MG63 (cell line): ENCODE results near the gene SYNE4. TPM values are rescaled to one million over a fixed set of nuclear protein-coding genes. Genes with fewer than 3 reads are reported as not detected.
"Not testable (repeated sequence)": the region's sequence is repeated elsewhere in the genome, so short reads cannot be mapped to it uniquely, and the experiment has no call there.

ENCODE experiments used
- DNase-seq: peaks from one replicate; pipeline ENCODE4 v3.0.0-alpha.2; 2020
- H3K27me3 ChIP-seq: fragments of 250-450 bp; sonication (Bioruptor Pico); 2 replicates; pipeline ENCODE4 v1.5.1; 2020; ENCODE audit warnings: mild to moderate bottlenecking, moderate library complexity
- H3K36me3 ChIP-seq: fragments of 250-450 bp; sonication (Bioruptor Pico); 2 replicates; pipeline ENCODE4 v1.5.1; 2020; ENCODE audit warnings: mild to moderate bottlenecking, moderate library complexity
- H3K4me3 ChIP-seq: fragments of 250-450 bp; sonication (Bioruptor Pico); 2 replicates; pipeline ENCODE4 v1.5.1; 2020; ENCODE audit warnings: mild to moderate bottlenecking, moderate library complexity
- H3K9me3 ChIP-seq: fragments of 250-450 bp; sonication (Bioruptor Pico); 2 replicates; pipeline ENCODE4 v1.5.1; 2020; ENCODE audit warnings: mild to moderate bottlenecking, moderate library complexity
- total RNA-seq: library from RNA; depleted of rRNA; stranded (reverse); fragments of >200 nt; shearing (Covaris generic); gene quantifications from 2 replicates; pipeline ENCODE4 v1.2.3, GENCODE V29; 2014; ENCODE audit warnings: low replicate concordance

The SYNE4 gene
- total RNA-seq, 1 experiment from 2014 or later = 0.23 TPM

- H3K4me3 ChIP-seq = no peak overlapping the region
These were observed 29.7 kb downstream of the SYNE4 start for GRCh38 chr19:35978832-35979365.

GRCh38 chr19:35978271-35978670, 30.3 kb downstream of the SYNE4 start:
- DNase-seq = no peak
- Histone ChIP-seq H3K36me3 (no peaks in the 10 kb centered on the region), H3K9me3 (no peaks in the 10 kb centered on the region), H3K4me3 (no peak overlapping the region), H3K27me3 (peaks cover 34% of the 10 kb centered on the region)

More at GRCh38 chr19:35978832-35979365, 29.7 kb downstream of the SYNE4 start:
- Histone ChIP-seq H3K9me3 (no peaks in the 10 kb centered on the region), H3K36me3 (no peaks in the 10 kb centered on the region), H3K27me3 (peaks cover 37% of the 10 kb centered on the region)
- DNase-seq = no peak

- no peak for DNase-seq
- Histone ChIP-seq H3K36me3 (no peaks in the 10 kb centered on the region), H3K4me3 (no peak overlapping the region), H3K27me3 (peaks cover 30% of the 10 kb centered on the region), H3K9me3 (no peaks in the 10 kb centered on the region)
These were observed 31.0 kb downstream of the SYNE4 start for GRCh38 chr19:35977446-35978222.

- no peaks in the 10 kb centered on the region for H3K9me3 ChIP-seq
- H3K36me3 ChIP-seq = no peaks in the 10 kb centered on the region
- H3K27me3 ChIP-seq = peaks cover 15% of the 10 kb centered on the region
- H3K4me3 ChIP-seq = no peak overlapping the region
- DNase-seq = no peak
These were observed 32.9 kb downstream of the SYNE4 start for GRCh38 chr19:35975608-35976214.

GRCh38 chr19:35973487-35973886, 35.1 kb downstream of the SYNE4 start:
- DNase-seq = no peak
- H3K36me3 ChIP-seq = no peaks in the 10 kb centered on the region
- H3K4me3 ChIP-seq = no peak overlapping the region
- peaks cover 9% of the 10 kb centered on the region for H3K27me3 ChIP-seq
- no peaks in the 10 kb centered on the region for H3K9me3 ChIP-seq

GRCh38 chr19:35966771-35967170, 41.8 kb downstream of the SYNE4 start:
- Histone ChIP-seq H3K9me3 (no peaks in the 10 kb centered on the region), H3K4me3 (no peak overlapping the region), H3K27me3 (peaks cover 2% of the 10 kb centered on the region), H3K36me3 (no peaks in the 10 kb centered on the region)
- no peak for DNase-seq

- Histone ChIP-seq H3K4me3 (no peak overlapping the region), H3K36me3 (no peaks in the 10 kb centered on the region), H3K9me3 (no peaks in the 10 kb centered on the region), H3K27me3 (peaks cover 25% of the 10 kb centered on the region)
- peak; percentile 31 for DNase-seq
These were observed 45.1 kb downstream of the SYNE4 start for GRCh38 chr19:35963514-35963913.

GRCh38 chr19:35960432-35960972, 48.1 kb downstream of the SYNE4 start:
- Histone ChIP-seq H3K9me3 (peaks cover 6% of the 10 kb centered on the region), H3K36me3 (no peaks in the 10 kb centered on the region), H3K4me3 (no peak overlapping the region), H3K27me3 (peaks cover 26% of the 10 kb centered on the region)
- no peak for DNase-seq

GRCh38 chr19:35959968-35960320, 48.7 kb downstream of the SYNE4 start:
- no peaks in the 10 kb centered on the region for H3K36me3 ChIP-seq
- peaks cover 6% of the 10 kb centered on the region for H3K9me3 ChIP-seq
- H3K27me3 ChIP-seq = peaks cover 26% of the 10 kb centered on the region
- H3K4me3 ChIP-seq = no peak overlapping the region
- no peak for DNase-seq

GRCh38 chr19:35959040-35959967, 49.3 kb downstream of the SYNE4 start:
- DNase-seq = peak; percentile 30
- Histone ChIP-seq H3K4me3 (no peak overlapping the region), H3K36me3 (no peaks in the 10 kb centered on the region), H3K9me3 (peaks cover 6% of the 10 kb centered on the region), H3K27me3 (peaks cover 26% of the 10 kb centered on the region)

- no peak overlapping the region for H3K4me3 ChIP-seq
- no peaks in the 10 kb centered on the region for H3K36me3 ChIP-seq
- peaks cover 6% of the 10 kb centered on the region for H3K9me3 ChIP-seq
- DNase-seq = no peak
- peaks cover 26% of the 10 kb centered on the region for H3K27me3 ChIP-seq
These were observed 50.0 kb downstream of the SYNE4 start for GRCh38 chr19:35958660-35959039.

GRCh38 chr19:35957411-35957810, 51.2 kb downstream of the SYNE4 start:
- not testable (repeated sequence) for DNase-seq, H3K4me3 ChIP-seq, H3K9me3 ChIP-seq, H3K36me3 ChIP-seq
- H3K27me3 ChIP-seq = peaks cover 29% of the 10 kb centered on the region

- peaks cover 31% of the 10 kb centered on the region for H3K27me3 ChIP-seq
- DNase-seq = no peak
- H3K9me3 ChIP-seq = peaks cover 6% of the 10 kb centered on the region
- no peak overlapping the region for H3K4me3 ChIP-seq
- no peaks in the 10 kb centered on the region for H3K36me3 ChIP-seq
These were observed 52.6 kb downstream of the SYNE4 start for GRCh38 chr19:35955881-35956634.
